DND-41 (cell line): ENCODE measurements around the gene NINJ1.

Experiments used
- EZH2 ChIP-seq: IDR thresholded peaks from 3 replicates; pipeline ENCODE4 v1.6.1; 2012; ENCODE audit warnings: borderline replicate concordance, low read depth, mild to moderate bottlenecking, moderate library complexity, low read length, inconsistent platforms; ENCODE audit not compliant: severe bottlenecking
- TF ChIP-seq, protein P1 (sequence below): IDR thresholded peaks from 2 replicates; pipeline ENCODE4 v1.5.1; 2012; ENCODE audit warnings: borderline replicate concordance, low read length, moderate library complexity, mild to moderate bottlenecking; ENCODE audit not compliant: poor library complexity, severe bottlenecking; ENCODE audit errors: extremely low read depth

DNA sequence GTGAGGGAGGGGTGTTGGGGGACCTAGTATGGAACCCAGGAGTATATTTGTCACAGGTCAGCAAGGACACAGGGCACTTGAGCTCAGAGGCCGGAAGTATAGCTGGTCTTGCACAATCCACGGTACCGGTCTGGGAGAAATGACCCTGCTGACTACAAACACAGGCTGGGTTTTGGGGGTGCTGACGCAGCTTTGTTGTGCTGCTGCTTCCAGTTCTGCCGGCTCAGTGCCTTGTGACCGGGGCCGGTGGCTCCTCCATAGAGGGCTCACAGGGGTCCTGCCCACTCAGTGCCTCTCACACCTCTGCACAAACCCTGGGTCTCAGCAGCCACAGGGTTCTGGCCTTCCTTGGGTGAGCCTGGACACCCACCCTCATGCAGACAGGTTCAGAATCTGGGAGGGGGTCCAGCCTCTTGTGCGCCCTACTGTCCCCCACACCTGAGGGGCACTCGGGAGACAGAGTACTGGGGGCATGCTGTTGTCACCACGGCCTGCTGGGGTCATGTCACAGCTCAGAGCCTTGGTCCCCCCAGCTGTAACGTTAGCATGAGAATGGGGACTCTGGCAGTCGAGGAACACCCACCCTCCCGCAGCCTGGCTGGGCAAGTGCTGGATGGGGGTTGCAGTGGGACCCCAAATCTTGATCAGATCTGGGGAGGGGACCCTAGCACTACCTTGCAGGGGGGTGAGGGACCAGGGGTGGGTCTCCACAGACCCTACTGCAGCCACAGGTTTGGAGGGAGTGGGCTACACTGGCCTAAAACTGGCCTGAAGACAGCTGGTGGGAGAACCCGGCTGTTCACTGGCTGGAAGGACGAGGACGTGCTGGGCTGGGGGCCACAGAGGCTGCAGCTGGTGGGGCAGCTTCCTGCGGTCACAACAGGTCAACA, 17.7 kb downstream of the NINJ1 start:
- TF ChIP-seq, protein P1, sequence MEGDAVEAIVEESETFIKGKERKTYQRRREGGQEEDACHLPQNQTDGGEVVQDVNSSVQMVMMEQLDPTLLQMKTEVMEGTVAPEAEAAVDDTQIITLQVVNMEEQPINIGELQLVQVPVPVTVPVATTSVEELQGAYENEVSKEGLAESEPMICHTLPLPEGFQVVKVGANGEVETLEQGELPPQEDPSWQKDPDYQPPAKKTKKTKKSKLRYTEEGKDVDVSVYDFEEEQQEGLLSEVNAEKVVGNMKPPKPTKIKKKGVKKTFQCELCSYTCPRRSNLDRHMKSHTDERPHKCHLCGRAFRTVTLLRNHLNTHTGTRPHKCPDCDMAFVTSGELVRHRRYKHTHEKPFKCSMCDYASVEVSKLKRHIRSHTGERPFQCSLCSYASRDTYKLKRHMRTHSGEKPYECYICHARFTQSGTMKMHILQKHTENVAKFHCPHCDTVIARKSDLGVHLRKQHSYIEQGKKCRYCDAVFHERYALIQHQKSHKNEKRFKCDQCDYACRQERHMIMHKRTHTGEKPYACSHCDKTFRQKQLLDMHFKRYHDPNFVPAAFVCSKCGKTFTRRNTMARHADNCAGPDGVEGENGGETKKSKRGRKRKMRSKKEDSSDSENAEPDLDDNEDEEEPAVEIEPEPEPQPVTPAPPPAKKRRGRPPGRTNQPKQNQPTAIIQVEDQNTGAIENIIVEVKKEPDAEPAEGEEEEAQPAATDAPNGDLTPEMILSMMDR = no peak
- TF ChIP-seq EZH2 = no peak
